ENCODE data around the gene HSPB6. TPM values are rescaled to one million over a fixed set of nuclear protein-coding genes. Genes with fewer than 3 reads are reported as not detected.

Gene HSPB6
- polyA plus RNA-seq, 1 of the 3 experiments (the other 2 are of a cell fraction): 0.43 TPM

GRCh38 chr19:35725216-35725861, 31.5 kb downstream of the HSPB6 start:
- POLR2A ChIA-PET: no interaction called here

More at GRCh38 chr19:35725216-35725861, 31.5 kb downstream of the HSPB6 start:
- Histone ChIP-seq H3K9me3 (no peaks in the 10 kb centered on the region), H3K4me3 (ENCODE audit: low read depth in 2 of 2, low read length in 1 of 2) (no peak overlapping the region), H3K9ac (no peak overlapping the region), H2AFZ (ENCODE audit: low read depth) (no peak overlapping the region), H4K20me1 (ENCODE audit: insufficient read depth) (peaks cover 10% of the 10 kb centered on the region), H3K9me2 (no peaks in the 10 kb centered on the region), H3K36me3 (replicated peaks in 1 of 2; ENCODE audit: control insufficient read depth in 1 of 2, insufficient read depth in 2 of 2, low read length in 1 of 2) (peaks cover 18 to 85% of the 10 kb centered on the region in 2 experiments), H3K4me1 (ENCODE audit: control insufficient read depth in 1 of 2, insufficient read depth in 2 of 2, low read depth in 1 of 2, low read length in 1 of 2) (no peaks in the 10 kb centered on the region), H3F3A (replicated peaks; ENCODE audit: insufficient read depth) (no peaks in the 10 kb centered on the region), H3K79me2 (ENCODE audit: insufficient read depth) (peaks cover 5% of the 10 kb centered on the region), H3K27ac (ENCODE audit: low read depth in 2 of 2, low read length in 1 of 2) (no peak overlapping the region), H3K27me3 (ENCODE audit: insufficient read depth) (no peaks in the 10 kb centered on the region), H3K4me2 (no peak overlapping the region)
- CTCF ChIA-PET: no interaction called here
- 96% methylated on average over 18 of the region's 23 CpGs for WGBS (ENCODE audit: low lambda C conversion rate)
- TF ChIP-seq TEAD4 (IDR thresholded peaks at IDR 0.05; ENCODE audit: borderline replicate concordance, insufficient read depth) (no peak), RXRA (IDR thresholded peaks at IDR 0.05; ENCODE audit: borderline replicate concordance, low read depth) (no peak), NFIC (IDR thresholded peaks at IDR 0.05; ENCODE audit: borderline replicate concordance) (no peak), YY1 (IDR thresholded peaks at IDR 0.05; ENCODE audit: low read depth) (no peak), IRF3 (IDR thresholded peaks at IDR 0.05; ENCODE audit: low read depth, low read length) (no peak), FOXM1 (IDR thresholded peaks at IDR 0.05; ENCODE audit: low read depth) (no peak), SMC3 (IDR thresholded peaks at IDR 0.05; ENCODE audit: low read depth, low read length) (no peak), MEF2A (IDR thresholded peaks at IDR 0.05; ENCODE audit: borderline replicate concordance, low read depth) (no peak), TAF1 (IDR thresholded peaks at IDR 0.05; ENCODE audit: borderline replicate concordance, low read depth, low read length) (no peak), TCF12 (IDR thresholded peaks at IDR 0.05) (no peak), SIN3A (IDR thresholded peaks at IDR 0.05; ENCODE audit: borderline replicate concordance, low read depth, low read length) (no peak), EP300 (IDR thresholded peaks at IDR 0.05; ENCODE audit: borderline replicate concordance in 1 of 2, low read depth in 1 of 2, low read length in 1 of 2) (no peak)
- TF ChIP-seq, protein P1, sequence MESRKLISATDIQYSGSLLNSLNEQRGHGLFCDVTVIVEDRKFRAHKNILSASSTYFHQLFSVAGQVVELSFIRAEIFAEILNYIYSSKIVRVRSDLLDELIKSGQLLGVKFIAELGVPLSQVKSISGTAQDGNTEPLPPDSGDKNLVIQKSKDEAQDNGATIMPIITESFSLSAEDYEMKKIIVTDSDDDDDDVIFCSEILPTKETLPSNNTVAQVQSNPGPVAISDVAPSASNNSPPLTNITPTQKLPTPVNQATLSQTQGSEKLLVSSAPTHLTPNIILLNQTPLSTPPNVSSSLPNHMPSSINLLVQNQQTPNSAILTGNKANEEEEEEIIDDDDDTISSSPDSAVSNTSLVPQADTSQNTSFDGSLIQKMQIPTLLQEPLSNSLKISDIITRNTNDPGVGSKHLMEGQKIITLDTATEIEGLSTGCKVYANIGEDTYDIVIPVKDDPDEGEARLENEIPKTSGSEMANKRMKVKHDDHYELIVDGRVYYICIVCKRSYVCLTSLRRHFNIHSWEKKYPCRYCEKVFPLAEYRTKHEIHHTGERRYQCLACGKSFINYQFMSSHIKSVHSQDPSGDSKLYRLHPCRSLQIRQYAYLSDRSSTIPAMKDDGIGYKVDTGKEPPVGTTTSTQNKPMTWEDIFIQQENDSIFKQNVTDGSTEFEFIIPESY (IDR thresholded peaks at IDR 0.05; ENCODE audit: borderline replicate concordance, low read depth): no peak
- TF ChIP-seq, protein P2, sequence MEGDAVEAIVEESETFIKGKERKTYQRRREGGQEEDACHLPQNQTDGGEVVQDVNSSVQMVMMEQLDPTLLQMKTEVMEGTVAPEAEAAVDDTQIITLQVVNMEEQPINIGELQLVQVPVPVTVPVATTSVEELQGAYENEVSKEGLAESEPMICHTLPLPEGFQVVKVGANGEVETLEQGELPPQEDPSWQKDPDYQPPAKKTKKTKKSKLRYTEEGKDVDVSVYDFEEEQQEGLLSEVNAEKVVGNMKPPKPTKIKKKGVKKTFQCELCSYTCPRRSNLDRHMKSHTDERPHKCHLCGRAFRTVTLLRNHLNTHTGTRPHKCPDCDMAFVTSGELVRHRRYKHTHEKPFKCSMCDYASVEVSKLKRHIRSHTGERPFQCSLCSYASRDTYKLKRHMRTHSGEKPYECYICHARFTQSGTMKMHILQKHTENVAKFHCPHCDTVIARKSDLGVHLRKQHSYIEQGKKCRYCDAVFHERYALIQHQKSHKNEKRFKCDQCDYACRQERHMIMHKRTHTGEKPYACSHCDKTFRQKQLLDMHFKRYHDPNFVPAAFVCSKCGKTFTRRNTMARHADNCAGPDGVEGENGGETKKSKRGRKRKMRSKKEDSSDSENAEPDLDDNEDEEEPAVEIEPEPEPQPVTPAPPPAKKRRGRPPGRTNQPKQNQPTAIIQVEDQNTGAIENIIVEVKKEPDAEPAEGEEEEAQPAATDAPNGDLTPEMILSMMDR (IDR thresholded peaks at IDR 0.05): no peak
- DNase-seq: no peak

Data from SK-N-SH (cell line).